HepG2 (cell line): ENCODE results near the gene ATXN7L3B.

Experiments
- ISL2 ChIP-seq: sonication (generic); formaldehyde crosslinking; IDR thresholded peaks from 2 replicates; pipeline ENCODE4 v1.5.0; 2020; ENCODE audit warnings: missing genetic modification reagents
- MED1 ChIP-seq: sonication (generic); formaldehyde crosslinking; IDR thresholded peaks from 2 replicates; pipeline ENCODE4 v1.4.0; 2020; ENCODE audit warnings: missing genetic modification reagents
- POLR2G ChIP-seq: fragments of 200-400 bp; formaldehyde crosslinking; IDR thresholded peaks from 2 replicates; pipeline ENCODE4 v1.6.1; 2018; ENCODE audit warnings: mild to moderate bottlenecking, low read depth, low read length, moderate library complexity
- ZNF234 ChIP-seq: sonication (generic); formaldehyde crosslinking; conservative IDR thresholded peaks from 2 replicates; pipeline ENCODE4 v1.5.1; 2020; ENCODE audit warnings: mild to moderate bottlenecking, missing genetic modification reagents

DNA sequence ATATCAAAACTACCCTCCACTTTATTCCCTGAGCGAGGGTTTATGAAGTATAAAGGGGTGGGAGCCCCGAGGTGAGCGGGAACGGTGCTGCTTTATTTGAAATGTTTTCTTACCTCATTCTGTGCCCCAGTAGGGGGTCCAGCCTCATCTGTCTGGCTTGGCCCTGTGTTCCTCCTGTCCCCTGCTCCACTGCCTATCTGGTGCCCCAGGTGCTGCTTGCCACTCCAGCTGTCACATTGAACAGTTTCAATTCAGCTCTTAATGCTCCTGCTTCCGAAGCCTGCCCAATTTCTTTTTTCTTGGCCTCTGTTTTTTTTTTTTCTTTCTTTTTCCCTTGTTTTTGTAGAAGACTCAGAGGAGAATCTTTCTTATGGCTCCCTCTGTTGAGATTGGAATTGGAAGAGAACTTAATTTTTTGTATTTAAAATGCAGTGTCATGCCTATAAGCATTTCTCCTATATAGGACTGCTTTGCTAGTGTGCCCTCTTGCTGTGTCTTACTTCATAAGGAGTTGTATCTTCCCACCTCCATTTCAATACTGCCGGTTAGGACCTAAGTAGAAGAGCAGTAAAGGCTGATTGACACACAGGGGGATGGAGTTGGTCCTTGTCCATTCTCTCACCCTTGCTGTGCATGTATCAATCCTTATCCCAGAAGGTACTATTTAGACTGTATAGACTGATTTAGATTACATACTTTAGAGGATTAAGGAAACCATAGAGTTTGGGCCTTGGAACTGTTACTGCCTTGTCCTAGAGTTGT lies 2.3 kb downstream of the ATXN7L3B start:
- TF ChIP-seq MED1 (CRISPR knock-in tag) = no peak
- TF ChIP-seq ISL2 (CRISPR knock-in tag) = no peak
- no peak for TF ChIP-seq ZNF234 (CRISPR knock-in tag)
- TF ChIP-seq POLR2G = no peak
